ENCODE measurements around the gene AATF. TPM values are rescaled to one million over a fixed set of nuclear protein-coding genes. Genes with fewer than 3 reads are reported as not detected.

AATF gene
- total RNA-seq, 1 donor from 2014 or later, result 42.8 TPM

DNA sequence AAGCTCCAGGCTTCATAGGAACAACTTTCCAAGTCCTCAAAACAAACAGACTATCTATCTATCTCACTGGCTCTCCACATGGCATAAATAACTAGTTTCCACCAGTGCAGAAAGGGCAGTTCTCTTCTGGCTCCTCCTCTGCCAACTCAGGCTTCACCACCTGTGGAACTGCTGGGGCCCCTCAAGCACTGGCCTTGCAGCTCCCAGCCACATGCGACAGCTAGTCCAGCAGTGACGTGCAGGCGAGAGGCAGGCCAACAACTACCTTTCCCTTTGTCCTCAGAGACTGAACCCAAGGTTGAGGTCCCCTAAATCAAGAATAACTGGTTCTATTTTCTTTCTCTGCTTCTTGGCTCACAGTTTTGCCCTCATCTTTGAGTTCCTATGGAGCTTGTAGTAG is 137.6 kb downstream of the AATF start:
- ATAC-seq, result no peak

DNA sequence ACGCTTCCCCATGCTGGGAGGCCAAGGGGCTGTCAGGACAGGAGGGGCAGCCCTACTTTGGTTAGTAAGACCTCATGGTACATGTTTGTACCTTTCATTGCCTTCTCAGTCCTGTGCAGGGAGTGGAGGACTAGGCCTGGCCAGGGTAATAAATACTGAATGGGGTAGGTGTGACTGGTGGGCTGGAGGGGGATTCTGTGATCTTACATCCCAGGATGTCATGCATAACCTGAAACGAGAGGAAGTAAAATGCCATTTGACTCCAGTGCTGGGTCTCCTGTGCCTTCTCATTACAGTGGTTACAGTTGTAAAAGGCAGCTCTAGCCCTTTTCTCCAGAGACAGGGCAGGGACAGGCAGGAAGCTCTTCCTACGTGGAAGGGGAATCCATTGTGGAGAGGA is 138.2 kb downstream of the AATF start:
- no peaks in the 10 kb centered on the region for H3K9me3 ChIP-seq
- ATAC-seq, result no peak
- TF ChIP-seq, protein P1, sequence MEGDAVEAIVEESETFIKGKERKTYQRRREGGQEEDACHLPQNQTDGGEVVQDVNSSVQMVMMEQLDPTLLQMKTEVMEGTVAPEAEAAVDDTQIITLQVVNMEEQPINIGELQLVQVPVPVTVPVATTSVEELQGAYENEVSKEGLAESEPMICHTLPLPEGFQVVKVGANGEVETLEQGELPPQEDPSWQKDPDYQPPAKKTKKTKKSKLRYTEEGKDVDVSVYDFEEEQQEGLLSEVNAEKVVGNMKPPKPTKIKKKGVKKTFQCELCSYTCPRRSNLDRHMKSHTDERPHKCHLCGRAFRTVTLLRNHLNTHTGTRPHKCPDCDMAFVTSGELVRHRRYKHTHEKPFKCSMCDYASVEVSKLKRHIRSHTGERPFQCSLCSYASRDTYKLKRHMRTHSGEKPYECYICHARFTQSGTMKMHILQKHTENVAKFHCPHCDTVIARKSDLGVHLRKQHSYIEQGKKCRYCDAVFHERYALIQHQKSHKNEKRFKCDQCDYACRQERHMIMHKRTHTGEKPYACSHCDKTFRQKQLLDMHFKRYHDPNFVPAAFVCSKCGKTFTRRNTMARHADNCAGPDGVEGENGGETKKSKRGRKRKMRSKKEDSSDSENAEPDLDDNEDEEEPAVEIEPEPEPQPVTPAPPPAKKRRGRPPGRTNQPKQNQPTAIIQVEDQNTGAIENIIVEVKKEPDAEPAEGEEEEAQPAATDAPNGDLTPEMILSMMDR (IDR thresholded peaks at IDR 0.05), result no peak
- no peak overlapping the region for H3K4me3 ChIP-seq
- H3K36me3 ChIP-seq, result peaks cover 43% of the 10 kb centered on the region
- intact Hi-C loops (cut with DNase I), result no loop called here
- no peaks in the 10 kb centered on the region for H3K4me1 ChIP-seq
- no peak for DNase-seq
- no peaks in the 10 kb centered on the region for H3K27me3 ChIP-seq
- no peak overlapping the region for H3K27ac ChIP-seq

More for the DNA sequence above, 137.6 kb downstream of the AATF start:
- Histone ChIP-seq H3K27me3 (no peaks in the 10 kb centered on the region), H3K36me3 (peaks cover 43% of the 10 kb centered on the region), H3K27ac (no peak overlapping the region), H3K9me3 (no peaks in the 10 kb centered on the region), H3K4me1 (no peaks in the 10 kb centered on the region), H3K4me3 (no peak overlapping the region)
- intact Hi-C loops (cut with DNase I), result no loop called here
- DNase-seq, result no peak
- TF ChIP-seq, protein P1 (IDR thresholded peaks at IDR 0.05), result no peak

DNA sequence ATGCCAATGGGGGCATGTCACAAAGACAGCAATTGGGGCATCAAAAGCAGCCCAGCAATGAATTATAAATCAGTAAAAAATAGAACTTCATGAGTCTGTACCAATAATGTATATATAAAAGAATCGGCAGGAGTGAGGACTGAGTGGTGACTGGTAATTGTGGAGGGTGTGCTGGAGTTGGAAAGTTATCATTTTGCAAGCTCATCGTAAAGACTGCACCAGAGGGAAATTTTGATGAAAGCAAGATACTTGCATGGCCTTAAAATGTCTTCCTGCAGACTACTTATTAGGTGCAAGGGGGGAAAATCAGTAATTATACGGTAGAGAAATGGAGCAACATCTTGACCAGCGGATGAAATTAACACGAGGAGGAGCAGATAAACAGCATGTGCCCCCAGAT is 138.9 kb downstream of the AATF start:
- DNase-seq, result no peak
- H3K4me1 ChIP-seq, result no peaks in the 10 kb centered on the region
- no peak overlapping the region for H3K4me3 ChIP-seq
- intact Hi-C loops (cut with DNase I), result no loop called here
- no peak for ATAC-seq
- TF ChIP-seq, protein P1 (IDR thresholded peaks at IDR 0.05), result no peak
- H3K9me3 ChIP-seq, result no peaks in the 10 kb centered on the region
- H3K36me3 ChIP-seq, result peaks cover 43% of the 10 kb centered on the region
- H3K27ac ChIP-seq, result no peak overlapping the region
- H3K27me3 ChIP-seq, result no peaks in the 10 kb centered on the region

DNA sequence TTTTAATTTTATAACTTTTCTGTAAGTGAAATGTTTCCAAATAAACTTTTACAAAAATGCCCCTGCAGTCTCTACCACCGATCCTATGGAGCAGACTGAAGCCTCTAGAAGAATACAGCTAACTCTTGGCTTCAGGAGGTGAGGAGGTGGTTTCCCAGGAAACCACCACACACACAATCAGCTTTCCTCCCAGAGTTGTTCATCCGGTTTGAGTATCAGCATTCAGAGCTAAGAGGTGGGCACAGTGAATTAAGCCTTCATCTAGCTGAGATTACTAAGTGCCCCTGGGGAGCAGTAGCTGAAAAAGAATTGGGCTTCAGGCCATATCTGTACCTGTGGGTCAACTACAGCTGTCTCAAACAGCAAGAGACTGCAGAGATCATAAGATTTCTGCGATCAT is 139.7 kb downstream of the AATF start:
- Histone ChIP-seq H3K4me1 (no peaks in the 10 kb centered on the region), H3K9me3 (no peaks in the 10 kb centered on the region), H3K4me3 (no peak overlapping the region), H3K36me3 (peaks cover 51% of the 10 kb centered on the region), H3K27ac (no peak overlapping the region), H3K27me3 (no peaks in the 10 kb centered on the region)
- TF ChIP-seq, protein P1 (IDR thresholded peaks at IDR 0.05), result no peak
- no peak for ATAC-seq
- intact Hi-C loops (cut with DNase I), result no loop called here
- no peak for DNase-seq

DNA sequence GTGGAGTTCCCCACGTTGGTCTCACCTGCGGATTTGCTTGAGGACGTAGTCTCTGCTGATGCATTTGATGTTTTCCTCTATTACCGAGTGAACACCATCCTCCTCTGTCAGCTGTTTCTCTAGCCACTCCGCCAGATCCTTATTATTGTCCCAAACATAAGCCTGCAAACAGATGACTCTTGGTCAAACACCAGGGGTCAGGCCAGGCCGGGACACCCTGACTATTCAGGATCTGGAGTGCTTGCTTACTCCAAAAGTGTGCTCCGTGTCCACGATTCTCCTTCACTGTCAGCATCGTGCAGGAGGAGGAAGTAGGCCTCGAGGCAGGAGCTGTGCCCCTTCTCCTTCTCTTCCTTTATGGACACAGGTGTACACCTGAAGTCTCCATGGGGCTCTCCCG is 140.2 kb downstream of the AATF start:
- no peak for ATAC-seq

More for the DNA sequence above, 140.2 kb downstream of the AATF start:
- H3K36me3 ChIP-seq, result peaks cover 54% of the 10 kb centered on the region
- H3K4me3 ChIP-seq, result no peak overlapping the region
- no peaks in the 10 kb centered on the region for H3K9me3 ChIP-seq
- intact Hi-C loops (cut with DNase I), result no loop called here
- TF ChIP-seq, protein P1 (IDR thresholded peaks at IDR 0.05), result no peak
- no peaks in the 10 kb centered on the region for H3K27me3 ChIP-seq
- H3K4me1 ChIP-seq, result no peaks in the 10 kb centered on the region
- H3K27ac ChIP-seq, result no peak overlapping the region
- no peak for DNase-seq
